ACC112 (cell line): ENCODE results near the gene HNRNPA0.
"Not testable (repeated sequence)": the region's sequence is repeated elsewhere in the genome, so short reads cannot be mapped to it uniquely, and the experiment has no call there.

Experiments used
- H2AFZ ChIP-seq: fragments of 200-600 bp; sonication (generic); one replicate; pipeline ENCODE4 v1.6.0; 2017; ENCODE audit warnings: antibody characterized with exemption, low read length; ENCODE audit not compliant: unreplicated experiment
- H3K27ac ChIP-seq: fragments of 200-600 bp; sonication (generic); 2 replicates; pipeline ENCODE4 v1.5.1; 2014; ENCODE audit warnings: low read depth, mild to moderate bottlenecking, antibody characterized with exemption, low read length, moderate library complexity
- H3K27me3 ChIP-seq: fragments of 200-600 bp; sonication (generic); 2 replicates; pipeline ENCODE4 v1.6.1; 2014; ENCODE audit warnings: mild to moderate bottlenecking, antibody characterized with exemption, low read length, moderate library complexity, mixed read lengths; ENCODE audit not compliant: insufficient read depth
- H3K36me3 ChIP-seq: fragments of 200-600 bp; sonication (generic); 2 replicates; pipeline ENCODE4 v1.6.1; 2016; ENCODE audit warnings: mild to moderate bottlenecking, antibody characterized with exemption, low read length, moderate library complexity, mixed read lengths; ENCODE audit not compliant: insufficient read depth
- H3K4me1 ChIP-seq: fragments of 200-600 bp; sonication (generic); one replicate; pipeline ENCODE4 v1.6.1; 2016; ENCODE audit warnings: low read length, mixed read lengths; ENCODE audit not compliant: insufficient read depth, unreplicated experiment, control insufficient read depth
- H3K4me3 ChIP-seq: fragments of 200-600 bp; sonication (generic); 2 replicates; pipeline ENCODE4 v1.5.1; 2014; ENCODE audit warnings: mild to moderate bottlenecking, low read depth, low read length
- H3K79me2 ChIP-seq: fragments of 200-600 bp; sonication (generic); one replicate; pipeline ENCODE4 v1.6.0; 2016; ENCODE audit warnings: low read length; ENCODE audit not compliant: control insufficient read depth, unreplicated experiment, insufficient read depth

The HNRNPA0 gene

GRCh38 chr5:137782055-137782454 is 27.9 kb upstream of the HNRNPA0 start:
- Histone ChIP-seq H3K27me3 (0 out of 2 replicates have a peak, but pooled peaks cover 4% of the 10 kb centered on the region), H3K79me2 (no peaks in the 10 kb centered on the region), H3K36me3 (no peaks in the 10 kb centered on the region), H3K4me1 (no peaks in the 10 kb centered on the region), H2AFZ (no peak overlapping the region), H3K27ac (no peak overlapping the region), H3K4me3 (no peak overlapping the region)

GRCh38 chr5:137778772-137779564 is 24.8 kb upstream of the HNRNPA0 start:
- Histone ChIP-seq H3K36me3 (no peaks in the 10 kb centered on the region), H3K4me1 (no peaks in the 10 kb centered on the region), H2AFZ (no peak overlapping the region), H3K79me2 (no peaks in the 10 kb centered on the region), H3K4me3 (no peak overlapping the region), H3K27me3 (0 out of 2 replicates have a peak, but pooled peaks cover 4% of the 10 kb centered on the region), H3K27ac (no peak overlapping the region)

GRCh38 chr5:137767937-137768336 is 13.8 kb upstream of the HNRNPA0 start:
- not testable (repeated sequence) for H2AFZ ChIP-seq, H3K36me3 ChIP-seq, H3K4me3 ChIP-seq, H3K27ac ChIP-seq, H3K4me1 ChIP-seq, H3K79me2 ChIP-seq, H3K27me3 ChIP-seq

- H3K27me3 ChIP-seq = no peaks in the 10 kb centered on the region
- no peaks in the 10 kb centered on the region for H3K79me2 ChIP-seq
- no peak overlapping the region for H3K27ac ChIP-seq
- H3K36me3 ChIP-seq = no peaks in the 10 kb centered on the region
- H3K4me1 ChIP-seq = no peaks in the 10 kb centered on the region
- no peak overlapping the region for H2AFZ ChIP-seq
- H3K4me3 ChIP-seq = no peak overlapping the region
Observed at GRCh38 chr5:137761566-137761965, 7.4 kb upstream of the HNRNPA0 start.

- no peaks in the 10 kb centered on the region for H3K79me2 ChIP-seq
- H2AFZ ChIP-seq = no peak overlapping the region
- no peaks in the 10 kb centered on the region for H3K36me3 ChIP-seq
- H3K4me3 ChIP-seq = no peak overlapping the region
- H3K27me3 ChIP-seq = no peaks in the 10 kb centered on the region
- no peak overlapping the region for H3K27ac ChIP-seq
- H3K4me1 ChIP-seq = no peaks in the 10 kb centered on the region
Observed at GRCh38 chr5:137760719-137761516, 6.8 kb upstream of the HNRNPA0 start.

GRCh38 chr5:137760294-137760693 is 6.1 kb upstream of the HNRNPA0 start:
- H3K27ac ChIP-seq = no peak overlapping the region
- H3K27me3 ChIP-seq = no peaks in the 10 kb centered on the region
- no peaks in the 10 kb centered on the region for H3K36me3 ChIP-seq
- no peaks in the 10 kb centered on the region for H3K4me1 ChIP-seq
- H3K79me2 ChIP-seq = no peaks in the 10 kb centered on the region
- H2AFZ ChIP-seq = no peak overlapping the region
- H3K4me3 ChIP-seq = no peak overlapping the region

GRCh38 chr5:137758715-137759306 is 4.6 kb upstream of the HNRNPA0 start:
- Histone ChIP-seq H3K27me3 (no peaks in the 10 kb centered on the region), H2AFZ (no peak overlapping the region), H3K4me1 (no peaks in the 10 kb centered on the region), H3K79me2 (peaks cover 4% of the 10 kb centered on the region), H3K36me3 (no peaks in the 10 kb centered on the region), H3K27ac (no peak overlapping the region), H3K4me3 (no peak overlapping the region)

- H3K79me2 ChIP-seq = peaks cover 10% of the 10 kb centered on the region
- H2AFZ ChIP-seq = no peak overlapping the region
- H3K27me3 ChIP-seq = no peaks in the 10 kb centered on the region
- H3K4me1 ChIP-seq = no peaks in the 10 kb centered on the region
- H3K36me3 ChIP-seq = no peaks in the 10 kb centered on the region
- no peak overlapping the region for H3K4me3 ChIP-seq
- H3K27ac ChIP-seq = no peak overlapping the region
Observed at GRCh38 chr5:137758121-137758520, 4.0 kb upstream of the HNRNPA0 start.

- Histone ChIP-seq H3K4me1 (no peaks in the 10 kb centered on the region), H2AFZ (no peak overlapping the region), H3K27me3 (no peaks in the 10 kb centered on the region), H3K4me3 (no peak overlapping the region), H3K36me3 (peaks cover 3% of the 10 kb centered on the region; the same call in 1 of the 2 replicates), H3K27ac (no peak overlapping the region), H3K79me2 (peaks cover 15% of the 10 kb centered on the region)
Observed at GRCh38 chr5:137757634-137758033, 3.5 kb upstream of the HNRNPA0 start.

GRCh38 chr5:137754961-137755762 is 999 bp upstream of the HNRNPA0 start:
- Histone ChIP-seq H3K4me3 (peak overlapping the region; percentile 92), H3K79me2 (peaks cover 39% of the 10 kb centered on the region), H3K27ac (peak overlapping the region; percentile 92)

More at GRCh38 chr5:137754961-137755762, 999 bp upstream of the HNRNPA0 start:
- no peaks in the 10 kb centered on the region for H3K27me3 ChIP-seq
- H3K4me1 ChIP-seq = peaks cover 9% of the 10 kb centered on the region
- peaks cover 12% of the 10 kb centered on the region for H3K36me3 ChIP-seq
- peak overlapping the region; percentile 58 for H2AFZ ChIP-seq
